HCT116 (cell line): ENCODE results near the gene ZNF418.

ENCODE experiments used
- CTCF ChIP-seq, 3 experiments: fragments of 200-600 bp in 1 of 3; sonication (generic) in 1 of 3; IDR thresholded peaks in 2 of 3; conservative IDR thresholded peaks in 1 of 3; 2 replicates each; pipeline ENCODE4 v1.5.1; 2012 to 2017; ENCODE audit warnings: low read depth in 2 of 3, low read length in 2 of 3, antibody characterized with exemption in 1 of 3, borderline replicate concordance in 1 of 3, control low read depth in 1 of 3, mild to moderate bottlenecking in 1 of 3, mixed read lengths in 1 of 3, mixed run types in 1 of 3, moderate library complexity in 1 of 3; ENCODE audit not compliant: insufficient read depth in 1 of 3
- EZH2 ChIP-seq: fragments of 200-600 bp; sonication (generic); IDR thresholded peaks from 2 replicates; pipeline ENCODE4 v1.6.1; 2017; ENCODE audit warnings: antibody characterized with exemption, mixed run types
- EZH2phosphoT487 ChIP-seq: fragments of 200-600 bp; IDR thresholded peaks from 2 replicates; pipeline ENCODE4 v1.6.1; 2018; ENCODE audit warnings: antibody characterized with exemption, borderline replicate concordance
- JUND ChIP-seq: IDR thresholded peaks from 2 replicates; pipeline ENCODE4 v1.6.1; 2012
- MAX ChIP-seq: IDR thresholded peaks from 2 replicates; pipeline ENCODE4 v1.6.1; 2012
- POLR2A ChIP-seq: IDR thresholded peaks from 2 replicates; pipeline ENCODE4 v1.7.0; 2011; ENCODE audit warnings: borderline replicate concordance; ENCODE audit not compliant: insufficient read depth, insufficient read length; ENCODE audit errors: extremely low read depth
- SIN3A ChIP-seq: IDR thresholded peaks from 2 replicates; pipeline ENCODE4 v1.6.1; 2012; ENCODE audit warnings: low read depth
- SP1 ChIP-seq: IDR thresholded peaks from 2 replicates; pipeline ENCODE4 v1.6.1; 2012; ENCODE audit warnings: low read depth
- ZFX ChIP-seq: fragments of 450-650 bp; IDR thresholded peaks from 2 replicates; pipeline ENCODE4 v1.6.1; 2017
- TF ChIP-seq, protein P1 (sequence below): IDR thresholded peaks from 2 replicates; pipeline ENCODE4 v1.6.1; 2012; ENCODE audit warnings: low read depth

DNA sequence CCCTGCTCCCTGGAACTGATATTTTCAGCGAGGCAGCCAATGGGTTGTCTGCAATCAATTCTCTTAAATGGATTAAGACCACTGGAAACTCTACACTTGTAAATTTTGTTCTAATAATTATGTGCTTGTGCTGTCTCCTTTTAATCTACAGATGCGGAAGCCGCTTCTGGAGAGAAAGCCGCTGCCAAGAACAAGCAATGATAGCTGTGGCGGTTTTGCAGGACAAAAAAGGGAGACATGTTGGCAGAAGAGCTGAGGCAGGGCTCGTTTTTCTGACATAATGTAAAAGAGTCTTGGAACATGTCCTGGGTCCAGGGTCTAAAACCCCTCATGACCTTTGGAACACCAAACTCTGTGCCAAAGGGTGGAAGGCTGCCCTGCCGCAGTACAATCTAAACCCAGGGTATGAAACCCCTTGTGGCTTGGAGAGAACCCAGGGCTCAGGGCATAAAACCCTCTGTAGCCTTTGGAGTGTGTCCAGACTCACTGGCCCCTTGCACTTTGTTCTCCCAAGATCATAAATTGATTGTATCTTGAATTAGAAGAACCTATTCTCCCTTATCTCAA, 31.5 kb downstream of the ZNF418 start:
- TF ChIP-seq CTCF (IDR thresholded peaks at IDR 0.05 in 2 of 3, conservative IDR thresholded peaks at IDR 0.05 in 1 of 3; ENCODE audit: borderline replicate concordance in 1 of 3, insufficient read depth in 1 of 3, low read depth in 2 of 3, low read length in 2 of 3): no peak
- no peak for TF ChIP-seq SIN3A
- no peak for TF ChIP-seq SP1
- no peak for TF ChIP-seq POLR2A
- TF ChIP-seq, protein P1, sequence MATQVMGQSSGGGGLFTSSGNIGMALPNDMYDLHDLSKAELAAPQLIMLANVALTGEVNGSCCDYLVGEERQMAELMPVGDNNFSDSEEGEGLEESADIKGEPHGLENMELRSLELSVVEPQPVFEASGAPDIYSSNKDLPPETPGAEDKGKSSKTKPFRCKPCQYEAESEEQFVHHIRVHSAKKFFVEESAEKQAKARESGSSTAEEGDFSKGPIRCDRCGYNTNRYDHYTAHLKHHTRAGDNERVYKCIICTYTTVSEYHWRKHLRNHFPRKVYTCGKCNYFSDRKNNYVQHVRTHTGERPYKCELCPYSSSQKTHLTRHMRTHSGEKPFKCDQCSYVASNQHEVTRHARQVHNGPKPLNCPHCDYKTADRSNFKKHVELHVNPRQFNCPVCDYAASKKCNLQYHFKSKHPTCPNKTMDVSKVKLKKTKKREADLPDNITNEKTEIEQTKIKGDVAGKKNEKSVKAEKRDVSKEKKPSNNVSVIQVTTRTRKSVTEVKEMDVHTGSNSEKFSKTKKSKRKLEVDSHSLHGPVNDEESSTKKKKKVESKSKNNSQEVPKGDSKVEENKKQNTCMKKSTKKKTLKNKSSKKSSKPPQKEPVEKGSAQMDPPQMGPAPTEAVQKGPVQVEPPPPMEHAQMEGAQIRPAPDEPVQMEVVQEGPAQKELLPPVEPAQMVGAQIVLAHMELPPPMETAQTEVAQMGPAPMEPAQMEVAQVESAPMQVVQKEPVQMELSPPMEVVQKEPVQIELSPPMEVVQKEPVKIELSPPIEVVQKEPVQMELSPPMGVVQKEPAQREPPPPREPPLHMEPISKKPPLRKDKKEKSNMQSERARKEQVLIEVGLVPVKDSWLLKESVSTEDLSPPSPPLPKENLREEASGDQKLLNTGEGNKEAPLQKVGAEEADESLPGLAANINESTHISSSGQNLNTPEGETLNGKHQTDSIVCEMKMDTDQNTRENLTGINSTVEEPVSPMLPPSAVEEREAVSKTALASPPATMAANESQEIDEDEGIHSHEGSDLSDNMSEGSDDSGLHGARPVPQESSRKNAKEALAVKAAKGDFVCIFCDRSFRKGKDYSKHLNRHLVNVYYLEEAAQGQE: no peak
- TF ChIP-seq EZH2: no peak
- TF ChIP-seq ZFX: no peak
- TF ChIP-seq EZH2phosphoT487: no peak
- TF ChIP-seq MAX: no peak
- no peak for TF ChIP-seq JUND
